Measurements from ENCODE around the gene LSM11.

- TF ChIP-seq TAF1 (IDR thresholded peaks at IDR 0.05; ENCODE audit: borderline replicate concordance, low read depth, low read length) (no peak), POLR2A (IDR thresholded peaks at IDR 0.05; ENCODE audit: low read depth, low read length) (no peak), POLR2AphosphoS5 (IDR thresholded peaks at IDR 0.05; ENCODE audit: low read depth, low read length) (no peak)
Measured at GRCh38 chr5:157708866-157709265, 34.6 kb upstream of the LSM11 start.
